ENCODE measurements around the gene ARTN.

GRCh38 chr1:43952731-43953346, 19.2 kb downstream of the ARTN start:
- TF ChIP-seq ZC3H8 (IDR thresholded peaks at IDR 0.05) (no peak), ZFP36 (IDR thresholded peaks at IDR 0.05; ENCODE audit: low read depth, low read length, partially characterized antibody) (no peak), U2AF1 (optimal IDR thresholded peaks at IDR 0.05; ENCODE audit: low read depth, low read length) (no peak), EZH2 (IDR thresholded peaks at IDR 0.05; ENCODE audit: borderline replicate concordance, low read depth, low read length) (no peak), USF1 (CRISPR knock-in tag; IDR thresholded peaks at IDR 0.05) (no peak), DPF2 (IDR thresholded peaks at IDR 0.05) (no peak), NR2C2 (CRISPR knock-in tag; IDR thresholded peaks at IDR 0.05) (no peak), NR2C2 (tag; IDR thresholded peaks at IDR 0.05) (no peak), CEBPB (tag; IDR thresholded peaks at IDR 0.05) (no peak), CTCF (IDR thresholded peaks at IDR 0.05 in 2 of 3, conservative IDR thresholded peaks at IDR 0.05 in 1 of 3; ENCODE audit: insufficient read depth in 2 of 3, low read depth in 1 of 3, low read length in 3 of 3) (no peak), POLR2A (conservative IDR thresholded peaks at IDR 0.05) (no peak), ATF2 (CRISPR knock-in tag; IDR thresholded peaks at IDR 0.05) (no peak), ILF3 (IDR thresholded peaks at IDR 0.05; ENCODE audit: borderline replicate concordance) (no peak)

Data from K562 (cell line).